ENCODE results near the gene CCDC122.

CCDC122 gene

GRCh38 chr13:43878892-43879754 is at the start of gene CCDC122:
Gene CCDC122, minus strand, starts transcription at chr13:43879740. Its CDS starts 10,364 bp downstream, at chr13:43869376.
- DNase-seq (ENCODE audit: low read depth in 2 of 2) = peak; percentile 53 to 62

GRCh38 chr13:43924549-43925245 is 45.2 kb upstream of the CCDC122 start:
- no peak for DNase-seq (ENCODE audit: low read depth in 2 of 2)

GRCh38 chr13:43920965-43921674 is 41.6 kb upstream of the CCDC122 start:
- DNase-seq (ENCODE audit: low read depth in 2 of 2) = no peak

GRCh38 chr13:43918636-43919035 is 39.1 kb upstream of the CCDC122 start:
- no peak for DNase-seq (ENCODE audit: low read depth in 2 of 2)

GRCh38 chr13:43916828-43917227 is 37.3 kb upstream of the CCDC122 start:
- no peak for DNase-seq (ENCODE audit: low read depth in 2 of 2)

- no peak for DNase-seq (ENCODE audit: low read depth in 2 of 2)
Measured at GRCh38 chr13:43915451-43915850, 35.9 kb upstream of the CCDC122 start.

- DNase-seq (ENCODE audit: low read depth in 2 of 2) = no peak
Measured at GRCh38 chr13:43911871-43912270, 32.3 kb upstream of the CCDC122 start.

- DNase-seq (ENCODE audit: low read depth in 2 of 2) = no peak
Measured at GRCh38 chr13:43911278-43911677, 31.7 kb upstream of the CCDC122 start.

- no peak for DNase-seq (ENCODE audit: low read depth in 2 of 2)
Measured at GRCh38 chr13:43910856-43911255, 31.3 kb upstream of the CCDC122 start.

- DNase-seq (ENCODE audit: low read depth in 2 of 2) = no peak
Measured at GRCh38 chr13:43908156-43909126, 28.9 kb upstream of the CCDC122 start.

GRCh38 chr13:43905435-43906031 is 26.0 kb upstream of the CCDC122 start:
- no peak for DNase-seq (ENCODE audit: low read depth in 2 of 2)

- DNase-seq (ENCODE audit: low read depth in 2 of 2) = no peak
Measured at GRCh38 chr13:43895940-43896339, 16.4 kb upstream of the CCDC122 start.

GRCh38 chr13:43894438-43894837 is 14.9 kb upstream of the CCDC122 start:
- DNase-seq (ENCODE audit: low read depth in 2 of 2) = no peak

GRCh38 chr13:43884222-43884621 is 4.7 kb upstream of the CCDC122 start:
- no peak for DNase-seq (ENCODE audit: low read depth in 2 of 2)

- DNase-seq (ENCODE audit: low read depth in 2 of 2) = no peak
Measured at GRCh38 chr13:43883631-43884030, 4.1 kb upstream of the CCDC122 start.

- DNase-seq (ENCODE audit: low read depth in 2 of 2) = no peak
Measured at GRCh38 chr13:43881580-43881979, 2.0 kb upstream of the CCDC122 start.

- no peak for DNase-seq (ENCODE audit: low read depth in 2 of 2)
Measured at GRCh38 chr13:43880926-43881325, 1.4 kb upstream of the CCDC122 start.

GRCh38 chr13:43880214-43880855 is 795 bp upstream of the CCDC122 start:
- DNase-seq (ENCODE audit: low read depth in 2 of 2) = no peak

GRCh38 chr13:43879755-43880181 is 228 bp upstream of the CCDC122 start, which contains the start of gene LACC1:
Gene LACC1, plus strand, starts transcription at chr13:43879904. Its CDS starts 1,082 bp downstream, at chr13:43880986.
- DNase-seq (ENCODE audit: low read depth in 2 of 2) = peak in 1 of 2 donors; percentile 52

GRCh38 chr13:43877766-43878165 is 1.8 kb downstream of the CCDC122 start:
- no peak for DNase-seq (ENCODE audit: low read depth in 2 of 2)
